Spleen (tissue), 7 donors: ENCODE measurements around the gene ALDH3B1.

Source experiments
- CTCF ChIP-seq, 11 experiments: fragments of 200-600 bp in 7 of 11; fragments of 450-650 bp in 4 of 11; sonication (generic) in 4 of 11; IDR thresholded peaks in 8 of 11; conservative IDR thresholded peaks in 3 of 11; 1 replicate in 7 of 11; 2 replicates in 4 of 11; pipeline versions ENCODE4 v1.4.0 to v1.8.0; 2016 to 2021; ENCODE audit warnings: antibody characterized with exemption in 11 of 11, inconsistent platforms in 4 of 11, mild to moderate bottlenecking in 1 of 11
- POLR2A ChIP-seq, 3 donors: fragments of 450-650 bp; IDR thresholded peaks; one replicate each; pipeline ENCODE4 v1.5.1; 2017; ENCODE audit warnings: antibody characterized with exemption in 3 of 3, mild to moderate bottlenecking in 1 of 3
- donor health status: DM: no; HTN: no; CAD: no; lungs with moderate emphysema.
- donor health status: DM: no; HTN: no; CAD: no.
- donor health status: DM: no; HTN: no; CAD: no.

- no peak for TF ChIP-seq POLR2A (IDR thresholded peaks at IDR 0.05)
- TF ChIP-seq CTCF (IDR thresholded peaks at IDR 0.05 in 8 of 11, conservative IDR thresholded peaks at IDR 0.05 in 3 of 11): no peak
Observed at GRCh38 chr11:68043029-68043348, 32.9 kb downstream of the ALDH3B1 start.
